Stimulated activated CD8-positive, alpha-beta memory T cell treated with anti-CD3 and anti-CD28 coated beads, Interleukin-4, amount 100 ng/mL, for 48 hours (primary cell): Measurements from ENCODE around the gene ZNF3.

ENCODE experiments used
- DNase-seq: peaks from one replicate; pipeline ENCODE4 v3.0.0-alpha.2; 2020

ZNF3 gene

DNA sequence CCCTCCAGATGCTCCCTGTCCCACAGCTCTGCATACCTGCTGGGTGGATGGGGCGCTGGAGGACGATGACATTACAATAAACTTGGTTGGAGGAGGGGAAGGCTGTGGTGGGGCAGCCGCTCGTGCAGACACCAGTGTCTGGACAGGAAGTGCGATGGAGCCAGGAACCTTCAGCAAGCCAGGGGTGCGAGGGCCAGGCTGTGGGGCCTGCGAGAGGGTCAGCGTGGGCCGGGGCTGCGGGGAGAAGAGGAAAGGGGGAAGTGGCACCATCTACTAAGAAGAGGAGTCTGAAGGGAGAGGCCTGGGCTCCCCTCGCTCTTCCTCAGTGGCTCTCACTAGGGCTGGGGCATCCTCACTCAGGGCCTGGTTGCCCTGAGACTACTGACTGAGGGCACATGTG is 26.4 kb upstream of the ZNF3 start:
- DNase-seq, result no peak

DNA sequence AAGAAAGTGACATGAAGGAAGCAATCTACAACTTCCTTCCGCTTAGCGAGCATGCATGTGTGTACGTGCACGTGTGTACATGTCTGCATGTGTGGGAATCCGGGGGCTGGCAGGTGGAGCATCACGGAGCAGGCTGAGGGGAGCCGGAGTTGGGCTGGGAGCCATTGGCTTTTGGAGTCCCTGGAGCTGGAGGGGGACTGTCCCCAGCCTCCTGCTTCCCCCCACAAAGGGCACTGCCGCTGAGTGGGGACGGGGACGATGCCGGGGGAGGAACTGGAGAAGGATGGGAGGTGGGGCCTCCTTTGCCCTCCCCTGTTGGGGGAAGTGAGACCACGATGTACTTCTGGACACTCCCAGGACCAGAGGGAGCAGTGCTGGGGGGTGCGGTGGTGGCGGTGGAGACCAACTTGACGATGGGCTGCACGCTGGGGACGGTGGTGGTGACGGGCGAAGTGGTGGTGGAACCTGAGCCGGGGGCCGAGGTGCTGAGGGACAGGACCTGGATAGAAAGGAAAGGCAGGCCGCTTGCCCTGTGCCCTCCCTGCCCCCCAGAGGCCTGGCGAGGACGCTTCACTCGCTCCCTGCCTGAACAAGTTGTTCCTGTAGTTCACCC is 25.7 kb upstream of the ZNF3 start:
- no peak for DNase-seq

DNA sequence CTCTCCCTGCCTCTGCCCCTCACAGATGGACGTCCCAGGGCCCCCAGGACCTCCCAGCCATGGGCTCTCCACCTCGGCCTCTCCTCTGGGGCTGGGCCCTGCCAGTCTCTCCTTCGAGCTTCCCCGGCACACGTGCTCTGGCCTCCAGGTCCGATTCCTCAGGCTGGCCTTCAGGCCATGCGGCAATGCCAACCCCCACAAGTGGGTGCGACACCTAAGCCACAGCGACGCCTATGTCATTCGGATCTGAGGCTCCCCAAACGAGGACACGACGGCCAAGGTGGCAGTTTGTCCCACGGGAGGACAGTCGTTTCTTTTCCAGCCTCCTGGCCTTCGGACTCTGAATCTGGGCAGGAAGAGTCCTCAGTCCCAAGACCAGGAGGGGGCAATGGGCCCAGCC is 25.1 kb upstream of the ZNF3 start:
- DNase-seq, result no peak

DNA sequence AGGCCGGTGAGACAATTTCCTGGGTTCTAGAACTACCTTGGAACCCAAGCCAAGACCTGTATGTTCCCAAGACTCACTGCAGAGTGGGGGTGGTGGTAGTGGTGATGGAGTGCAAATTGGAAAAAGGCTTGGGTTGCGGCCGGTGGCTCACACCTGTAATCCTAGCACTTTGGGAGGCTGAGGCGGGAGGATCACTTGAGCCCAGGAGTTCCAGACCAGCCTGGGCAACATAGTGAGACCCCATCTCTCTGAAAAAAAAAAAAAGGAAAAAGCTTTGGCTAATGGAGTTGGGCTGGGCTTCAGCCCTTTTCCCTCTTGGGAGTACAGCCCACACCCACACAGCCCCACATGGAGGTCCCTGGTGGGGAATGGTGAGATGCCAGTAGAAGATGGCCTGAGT is 24.0 kb upstream of the ZNF3 start:
- DNase-seq, result no peak

DNA sequence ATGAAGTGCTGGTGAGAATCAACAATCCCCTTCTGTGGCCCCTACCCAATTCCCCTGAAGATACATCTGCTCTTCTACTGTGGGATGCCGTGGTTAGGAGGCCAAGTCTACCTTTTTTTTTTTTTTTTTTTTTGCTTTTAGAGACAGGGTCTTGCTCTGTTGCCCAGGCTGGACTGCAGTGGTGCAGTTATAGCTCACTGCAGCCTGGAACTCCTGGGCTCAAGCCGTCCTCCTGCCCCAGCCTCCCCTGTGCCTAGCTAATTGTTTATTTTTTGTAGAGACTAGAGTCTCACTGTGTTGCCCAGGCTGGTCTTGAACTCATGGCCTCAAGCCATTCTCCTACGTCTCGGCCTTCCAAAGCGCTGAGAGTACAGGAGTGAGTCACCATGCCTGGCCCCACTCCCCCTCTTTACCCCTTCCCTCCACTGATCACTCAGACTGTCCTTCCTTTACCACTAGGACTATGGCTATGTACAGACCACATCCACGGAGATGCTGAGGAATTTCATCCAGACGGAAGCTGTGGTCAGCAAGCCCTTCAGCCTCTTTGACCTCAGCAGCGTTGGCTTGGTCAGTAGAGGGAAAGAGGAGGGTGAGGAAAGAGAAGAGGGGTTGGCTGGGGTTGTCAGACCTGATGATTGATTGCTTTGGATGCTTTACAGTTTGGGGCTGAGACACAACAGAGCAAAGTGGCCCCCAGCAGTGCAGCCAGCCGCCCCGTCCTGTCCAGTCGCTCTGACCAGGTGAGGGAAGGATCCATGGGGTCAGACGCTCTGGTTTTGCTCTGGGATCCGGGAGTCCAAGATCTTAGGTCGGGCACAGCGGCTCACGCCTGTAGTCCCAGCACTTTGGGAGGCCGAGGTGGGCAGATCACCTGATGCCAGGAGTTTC is 21.7 kb upstream of the ZNF3 start:
- no peak for DNase-seq

DNA sequence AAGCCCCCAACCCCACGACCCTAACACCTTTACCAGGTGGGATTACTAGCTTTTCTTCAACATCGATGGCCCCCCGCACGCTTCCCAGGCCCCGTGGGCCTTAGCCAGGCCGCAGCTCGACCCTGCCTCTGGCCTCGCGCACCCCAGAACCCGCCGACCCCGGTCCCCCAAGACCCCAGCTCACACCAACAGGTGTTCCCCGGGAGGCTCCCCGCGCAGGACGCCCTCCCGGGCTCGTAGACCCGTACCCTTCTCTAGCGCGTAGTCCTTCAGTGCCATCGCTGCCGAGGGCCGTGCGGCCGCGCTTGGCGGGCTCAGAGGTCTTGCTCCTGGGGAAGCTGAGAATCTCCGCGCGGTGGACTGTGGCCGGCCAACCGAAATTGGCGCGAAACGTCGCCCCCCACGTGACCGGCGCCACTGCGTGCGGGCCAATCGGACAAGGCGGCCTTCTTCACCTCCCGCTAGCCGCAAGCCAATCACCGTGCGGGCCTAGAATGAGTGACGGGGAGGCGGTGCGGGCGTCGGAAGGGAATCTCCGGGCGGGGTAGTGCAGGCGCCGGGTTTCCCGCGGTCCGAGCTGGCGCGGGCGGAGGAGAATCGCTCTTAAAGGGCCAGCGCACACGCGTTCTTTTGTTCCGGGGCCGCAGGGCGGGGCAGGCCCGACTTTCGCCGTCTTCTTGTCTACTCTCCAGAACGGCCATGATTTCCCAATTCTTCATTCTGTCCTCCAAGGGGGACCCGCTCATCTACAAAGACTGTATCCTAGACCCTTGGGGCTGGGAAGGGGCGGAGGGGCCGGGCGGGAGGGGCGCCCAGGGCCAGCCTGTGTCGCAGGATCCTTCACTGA is 19.7 kb upstream of the ZNF3 start, which contains the start of the genes AP4M1 and MCM7:
Gene AP4M1 (plus strand): TSS at position 628 of the 847 bp plus-strand sequence. CDS start 72 bp downstream, at position 700.
Gene MCM7 (minus strand): TSS at position 382 of the 847 bp plus-strand sequence. CDS start 103 bp downstream, at position 279.
- peak; percentile 98 for DNase-seq

DNA sequence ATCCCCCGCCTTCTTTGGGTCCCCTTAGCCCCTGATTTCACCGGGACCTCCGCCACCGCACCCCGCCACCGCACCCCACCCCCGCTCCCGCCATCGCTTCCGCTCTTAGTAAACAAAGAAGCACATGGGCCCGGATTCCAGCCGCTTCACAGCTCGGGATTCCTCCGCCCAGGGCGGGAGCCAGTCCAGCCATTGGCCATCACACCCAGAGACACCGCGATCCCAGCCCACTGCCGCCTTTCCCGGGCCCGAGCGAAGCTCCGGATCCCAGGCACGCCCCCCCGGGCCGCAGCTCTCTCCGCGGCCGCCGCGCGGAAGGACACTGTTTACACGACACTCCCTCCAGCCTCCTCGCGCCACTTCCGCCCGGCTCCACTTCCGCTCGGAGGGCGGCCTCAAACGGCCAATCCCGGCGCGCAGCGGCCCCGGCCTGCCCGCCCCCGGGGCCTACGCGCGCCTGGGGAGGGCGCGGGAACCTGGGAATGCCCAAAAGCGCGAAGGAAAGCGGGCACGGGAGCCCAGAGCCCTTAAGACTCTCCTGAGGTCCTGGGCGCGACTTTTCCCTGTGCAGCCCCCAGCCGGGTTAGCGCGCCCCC is 19.0 kb upstream of the ZNF3 start:
- DNase-seq, result peak; percentile 88

DNA sequence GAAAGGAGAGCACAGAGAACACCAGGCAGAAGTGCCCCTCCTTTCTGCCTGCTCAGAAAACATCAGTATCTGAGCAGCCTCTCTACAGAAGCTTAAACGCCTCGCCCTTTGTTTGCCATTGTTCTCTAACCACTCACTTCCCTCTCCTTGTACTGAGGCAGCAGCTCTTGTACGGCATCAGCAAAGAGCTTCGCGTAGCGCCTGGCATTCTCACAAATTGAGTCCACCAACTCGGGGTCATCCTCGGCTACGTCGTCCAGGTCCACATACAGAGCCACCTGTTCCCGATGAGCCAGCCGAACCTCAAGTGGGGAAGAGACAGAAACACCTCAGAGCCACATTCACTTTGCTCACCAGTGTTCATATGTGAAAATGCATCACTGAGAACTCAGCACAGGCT is 17.9 kb upstream of the ZNF3 start:
- DNase-seq, result no peak

DNA sequence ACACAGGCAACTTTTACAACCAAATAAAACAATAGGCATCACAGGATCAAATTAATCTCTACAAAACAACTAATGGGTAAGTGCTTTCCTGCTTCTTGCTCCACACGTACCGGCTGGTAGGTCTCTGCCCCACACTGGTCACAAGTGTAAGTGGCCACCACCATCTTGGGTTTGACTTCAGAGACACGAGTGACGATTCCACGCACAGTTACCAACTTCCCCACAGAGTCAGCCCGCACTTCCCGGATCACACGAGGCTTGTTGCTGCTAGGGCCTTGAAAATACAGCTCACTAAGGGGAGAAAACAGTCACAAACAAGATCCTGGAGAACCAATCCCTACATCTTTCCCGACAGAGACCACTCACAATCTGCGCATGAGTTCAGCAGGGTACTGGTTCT is 17.4 kb upstream of the ZNF3 start:
- no peak for DNase-seq

DNA sequence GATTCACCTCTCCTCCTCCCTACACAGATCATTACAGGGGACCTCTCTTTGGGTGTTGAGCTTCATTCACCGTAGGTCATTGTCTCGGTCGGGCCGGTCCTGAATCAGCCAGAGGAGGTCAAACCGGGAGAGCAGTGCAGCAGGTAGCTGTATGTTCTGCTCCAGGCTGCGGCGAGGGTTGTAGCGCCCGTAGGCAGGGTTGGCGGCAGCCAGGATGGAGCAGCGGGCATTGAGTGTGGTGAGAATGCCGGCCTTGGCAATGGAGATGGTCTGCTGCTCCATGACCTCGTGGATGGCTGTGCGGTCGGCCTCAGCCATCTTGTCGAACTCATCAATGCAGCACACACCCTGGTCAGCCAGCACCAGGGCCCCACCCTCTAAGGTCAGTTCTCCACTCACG is 14.2 kb upstream of the ZNF3 start:
- no peak for DNase-seq

DNA sequence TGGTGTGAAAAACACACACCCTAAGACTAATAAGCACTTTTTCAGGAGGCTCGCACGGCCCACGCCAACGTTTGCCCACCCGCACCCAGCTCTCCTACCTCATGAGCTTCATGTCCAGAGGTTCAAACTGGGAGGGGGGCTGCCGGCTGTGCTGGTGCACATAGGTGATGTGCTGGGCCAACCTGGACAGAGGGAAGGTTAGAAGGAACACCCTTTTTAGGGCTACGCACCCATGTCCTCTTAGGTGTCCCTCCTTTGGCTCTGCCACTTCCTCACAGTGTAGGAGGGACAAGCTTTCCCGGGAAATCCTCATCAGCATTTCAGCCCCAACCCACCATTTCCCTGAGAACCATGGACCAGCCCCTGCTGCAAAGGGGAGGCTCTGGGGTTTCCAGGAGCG is 13.8 kb upstream of the ZNF3 start:
- no peak for DNase-seq

DNA sequence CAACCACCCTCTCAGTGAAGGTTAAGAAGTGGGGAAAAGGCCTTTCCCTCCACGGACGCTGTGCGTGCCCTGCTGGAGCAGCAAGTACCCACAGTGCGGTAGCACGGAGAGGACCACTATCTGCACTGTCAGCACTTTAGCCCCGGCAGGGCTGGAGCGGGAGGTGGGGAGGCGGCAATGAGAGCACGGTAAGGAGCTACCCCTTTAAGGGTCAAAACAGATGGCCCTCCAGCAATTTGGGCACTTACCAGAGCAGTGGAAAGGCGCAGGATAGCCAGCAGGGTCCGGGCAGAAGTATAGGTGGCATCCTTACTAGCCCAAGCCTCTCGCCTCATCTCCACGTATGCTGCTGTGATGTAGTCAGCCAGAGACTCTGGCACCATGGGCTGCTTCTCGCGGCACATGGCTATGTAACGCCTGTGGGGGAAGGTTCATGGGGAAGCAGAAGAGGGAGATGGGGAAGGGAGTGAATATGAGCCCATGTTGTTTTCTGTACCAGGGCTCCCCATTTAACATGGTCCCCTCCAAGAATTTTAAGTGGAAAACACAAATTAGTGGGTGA is 12.5 kb upstream of the ZNF3 start:
- no peak for DNase-seq

DNA sequence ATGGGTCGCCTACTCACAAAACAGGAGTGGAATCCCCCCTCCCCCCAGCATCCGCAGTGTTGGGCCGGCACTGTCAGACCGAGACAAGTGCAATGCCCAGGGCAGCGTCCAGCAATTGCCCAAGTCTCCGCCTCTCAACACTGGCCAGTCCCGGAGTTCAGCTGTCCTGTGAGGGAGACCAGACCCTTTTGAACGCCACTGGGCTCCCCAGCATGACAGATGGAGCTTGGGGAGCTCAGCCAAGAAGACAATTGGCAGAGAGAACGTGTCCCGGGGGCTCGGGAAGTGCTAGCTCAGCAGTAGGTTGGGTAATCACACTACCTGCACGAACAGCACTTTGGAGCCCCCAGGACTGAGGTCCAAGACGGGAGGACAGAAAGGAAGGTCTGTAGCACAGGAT is 12.0 kb upstream of the ZNF3 start:
- no peak for DNase-seq

DNA sequence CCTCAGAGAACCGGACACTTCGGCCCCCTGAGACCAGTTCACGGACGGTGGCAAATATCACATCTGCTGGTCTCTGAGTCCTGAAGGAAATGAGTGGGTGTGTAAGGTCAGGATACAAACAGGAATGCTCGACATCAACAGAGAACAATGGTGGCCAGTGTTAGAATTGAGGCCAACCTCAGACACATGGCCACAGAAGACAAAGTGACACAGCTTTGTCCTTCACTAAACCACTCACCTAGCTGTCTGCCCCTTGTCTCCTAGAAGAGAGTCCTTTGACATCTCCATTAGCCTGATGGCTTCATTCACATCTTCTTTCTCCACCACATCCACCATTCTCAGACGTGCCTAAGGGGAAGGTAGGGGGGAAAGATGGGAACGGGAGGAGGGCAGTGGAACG is 11.5 kb upstream of the ZNF3 start:
- no peak for DNase-seq

DNA sequence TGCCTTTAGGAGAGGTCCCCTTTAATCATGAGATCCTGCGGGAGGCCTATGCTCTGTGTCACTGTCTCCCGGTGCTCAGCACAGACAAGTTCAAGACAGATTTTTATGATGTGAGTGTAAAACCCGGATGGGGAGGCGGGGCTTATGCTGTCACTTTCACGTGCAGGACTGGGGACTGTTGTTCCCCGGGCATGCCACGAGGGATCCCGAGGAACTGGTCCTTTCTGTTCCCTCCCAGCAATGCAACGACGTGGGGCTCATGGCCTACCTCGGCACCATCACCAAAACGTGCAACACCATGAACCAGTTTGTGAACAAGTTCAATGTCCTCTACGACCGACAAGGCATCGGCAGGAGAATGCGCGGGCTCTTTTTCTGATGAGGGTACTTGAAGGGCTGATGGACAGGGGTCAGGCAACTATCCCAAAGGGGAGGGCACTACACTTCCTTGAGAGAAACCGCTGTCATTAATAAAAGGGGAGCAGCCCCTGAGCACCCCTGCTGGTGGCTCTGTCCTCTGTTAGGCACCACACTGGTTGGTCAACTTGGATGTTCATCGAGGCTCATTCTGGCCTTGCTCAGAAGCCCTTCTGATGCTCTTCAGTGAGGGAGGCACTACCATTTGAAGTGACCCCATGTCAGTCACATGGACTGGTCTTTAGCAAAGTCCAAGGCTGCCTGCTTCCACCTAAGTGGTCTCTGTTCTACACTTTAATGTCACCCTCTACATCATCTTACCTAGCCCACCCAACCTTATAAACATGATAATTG is 10.1 kb upstream of the ZNF3 start:
- DNase-seq, result peak; percentile 48

DNA sequence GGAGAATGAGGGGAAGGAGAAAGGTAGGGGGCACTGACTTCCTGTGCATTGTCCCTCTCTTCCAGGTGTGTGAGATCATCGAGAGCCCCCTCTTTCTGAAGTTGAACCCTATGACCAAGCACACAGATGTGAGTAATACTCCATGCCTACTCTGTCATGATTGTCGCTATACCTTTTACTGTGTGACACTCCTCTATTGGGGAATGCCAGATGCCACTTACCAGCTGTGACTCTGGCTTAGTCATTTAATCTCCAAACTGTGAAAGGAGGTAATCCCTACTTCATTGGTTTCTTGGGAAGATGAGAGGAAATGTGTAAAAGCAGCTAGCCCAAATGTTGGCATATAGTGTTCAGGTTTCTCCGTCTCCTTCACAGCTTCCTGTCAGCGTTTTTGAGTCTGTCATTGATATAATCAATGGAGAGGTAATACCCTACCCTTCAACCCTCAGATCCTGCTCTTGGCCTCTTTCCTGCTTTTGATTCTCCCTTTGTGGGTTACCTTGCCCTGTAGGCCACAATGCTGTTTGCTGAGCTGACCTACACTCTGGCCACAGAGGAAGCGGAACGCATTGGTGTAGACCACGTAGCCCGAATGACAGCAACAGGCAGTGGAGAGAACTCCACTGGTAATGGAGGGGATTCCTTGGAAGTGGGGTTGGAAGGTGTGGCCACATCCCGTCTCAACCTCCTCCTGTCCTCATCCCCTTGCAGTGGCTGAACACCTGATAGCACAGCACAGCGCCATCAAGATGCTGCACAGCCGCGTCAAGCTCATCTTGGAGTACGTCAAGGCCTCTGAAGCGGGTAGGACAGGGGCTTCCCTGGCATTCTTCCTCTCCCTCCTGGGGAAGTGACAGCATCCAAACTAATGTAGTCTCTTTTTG is 9.2 kb upstream of the ZNF3 start:
- no peak for DNase-seq

DNA sequence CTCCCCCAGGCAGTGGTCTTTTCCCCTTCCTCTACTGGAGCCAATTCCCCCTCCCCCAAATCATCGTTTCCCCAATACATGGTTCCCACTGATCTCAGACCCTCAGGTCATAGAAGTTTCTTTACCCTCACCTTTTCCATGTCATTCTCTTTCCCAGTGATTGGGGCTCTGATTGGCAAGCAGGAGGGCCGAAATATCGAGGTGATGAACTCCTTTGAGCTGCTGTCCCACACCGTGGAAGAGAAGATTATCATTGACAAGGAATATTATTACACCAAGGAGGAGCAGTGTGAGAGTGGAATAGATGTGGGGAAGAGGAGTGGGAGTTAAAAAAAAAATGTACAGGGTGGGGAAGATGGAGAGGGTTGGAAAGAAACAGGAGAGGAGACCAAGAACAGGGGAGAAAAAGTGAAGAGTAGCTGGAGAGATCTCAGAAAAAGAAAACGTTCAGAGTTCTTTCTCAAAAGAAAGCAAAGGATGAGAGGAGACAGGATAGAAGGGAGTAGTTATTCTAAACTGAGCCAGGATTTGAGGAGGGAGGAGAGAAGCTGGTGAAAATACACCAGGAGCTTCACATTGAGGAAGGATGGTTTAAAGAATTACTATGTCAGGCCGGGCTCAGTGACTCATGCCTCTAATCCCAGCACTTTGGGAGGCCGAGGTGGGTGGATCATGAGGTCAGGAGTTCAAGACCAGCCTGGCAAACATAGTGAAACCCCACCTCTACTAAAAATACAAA is 8.1 kb upstream of the ZNF3 start:
- DNase-seq, result no peak

DNA sequence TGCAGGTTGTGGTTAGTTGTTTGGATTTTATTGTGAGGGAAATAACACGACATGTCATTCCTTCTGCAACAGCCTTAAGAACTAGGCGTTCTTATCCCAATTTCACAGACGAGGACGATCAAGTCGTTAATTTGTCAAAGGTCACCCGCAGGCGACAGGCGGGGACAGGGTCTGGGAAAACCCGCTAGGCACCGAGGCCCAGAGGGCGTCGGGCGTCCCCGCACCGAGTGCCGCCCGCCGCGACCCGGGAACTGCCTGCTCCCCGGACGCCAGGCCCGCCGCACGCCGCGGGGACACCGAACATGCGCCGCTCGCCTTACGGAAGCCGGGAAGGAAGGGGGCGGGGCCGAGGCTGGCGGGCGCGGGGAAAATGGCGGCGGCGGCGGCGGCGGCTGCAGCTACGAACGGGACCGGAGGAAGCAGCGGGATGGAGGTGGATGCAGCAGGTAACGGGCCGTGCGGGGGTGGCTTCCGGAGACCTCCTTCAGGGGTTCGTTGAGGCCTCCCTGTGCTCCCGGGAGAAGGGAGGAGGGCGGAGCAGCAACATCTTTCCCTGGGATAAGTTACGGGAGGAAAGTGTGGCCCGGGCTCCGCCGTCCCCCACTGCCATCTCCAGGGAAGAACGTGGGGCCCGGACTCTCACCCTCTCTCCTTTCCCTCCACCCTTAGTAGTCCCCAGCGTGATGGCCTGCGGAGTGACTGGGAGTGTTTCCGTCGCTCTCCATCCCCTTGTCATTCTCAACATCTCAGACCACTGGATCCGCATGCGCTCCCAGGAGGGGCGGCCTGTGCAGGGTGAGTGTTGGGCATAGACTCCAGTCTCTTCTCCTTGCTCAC is 7.3 kb upstream of the ZNF3 start, which contains the start of gene COPS6:
Gene COPS6 (plus strand): TSS at position 349 of the 837 bp plus-strand sequence. CDS start 22 bp downstream, at position 371.
- DNase-seq, result peak; percentile 93

DNA sequence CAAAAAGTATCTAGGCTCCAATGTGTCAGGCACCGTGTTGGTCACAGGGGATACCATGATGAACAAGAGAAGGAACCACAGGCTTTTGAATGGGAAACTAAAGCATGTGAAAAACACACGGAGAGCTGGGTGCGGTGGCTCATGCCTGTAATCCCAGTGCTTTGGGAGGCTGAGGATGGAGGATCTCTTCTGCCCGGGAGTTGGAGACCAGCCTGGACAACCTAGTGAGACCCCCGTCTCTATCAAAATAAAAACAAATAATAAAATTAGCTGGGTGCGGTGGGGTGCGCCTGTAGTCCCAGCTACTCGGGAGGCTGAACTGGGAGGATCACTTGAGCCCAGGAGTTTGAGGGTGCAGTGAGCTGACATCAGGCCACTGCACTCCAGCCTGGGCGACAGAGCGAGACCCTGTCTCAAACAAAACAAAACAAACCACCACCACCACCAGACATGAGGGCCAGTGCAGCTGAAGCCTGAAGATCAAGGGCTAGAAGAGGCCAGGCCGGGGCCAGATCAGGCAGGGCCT is 6.6 kb upstream of the ZNF3 start:
- DNase-seq, result no peak
